Measurements from ENCODE around the gene FIP1L1.

GRCh38 chr4:53481586-53481985 is 104.1 kb downstream of the FIP1L1 start:
- TF ChIP-seq, protein P1, sequence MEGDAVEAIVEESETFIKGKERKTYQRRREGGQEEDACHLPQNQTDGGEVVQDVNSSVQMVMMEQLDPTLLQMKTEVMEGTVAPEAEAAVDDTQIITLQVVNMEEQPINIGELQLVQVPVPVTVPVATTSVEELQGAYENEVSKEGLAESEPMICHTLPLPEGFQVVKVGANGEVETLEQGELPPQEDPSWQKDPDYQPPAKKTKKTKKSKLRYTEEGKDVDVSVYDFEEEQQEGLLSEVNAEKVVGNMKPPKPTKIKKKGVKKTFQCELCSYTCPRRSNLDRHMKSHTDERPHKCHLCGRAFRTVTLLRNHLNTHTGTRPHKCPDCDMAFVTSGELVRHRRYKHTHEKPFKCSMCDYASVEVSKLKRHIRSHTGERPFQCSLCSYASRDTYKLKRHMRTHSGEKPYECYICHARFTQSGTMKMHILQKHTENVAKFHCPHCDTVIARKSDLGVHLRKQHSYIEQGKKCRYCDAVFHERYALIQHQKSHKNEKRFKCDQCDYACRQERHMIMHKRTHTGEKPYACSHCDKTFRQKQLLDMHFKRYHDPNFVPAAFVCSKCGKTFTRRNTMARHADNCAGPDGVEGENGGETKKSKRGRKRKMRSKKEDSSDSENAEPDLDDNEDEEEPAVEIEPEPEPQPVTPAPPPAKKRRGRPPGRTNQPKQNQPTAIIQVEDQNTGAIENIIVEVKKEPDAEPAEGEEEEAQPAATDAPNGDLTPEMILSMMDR (IDR thresholded peaks at IDR 0.05): no peak
- TF ChIP-seq POLR2AphosphoS5 (IDR thresholded peaks at IDR 0.05): no peak
- no peak for TF ChIP-seq POLR2A (IDR thresholded peaks at IDR 0.05; ENCODE audit: low read depth)

All from esophagus muscularis mucosa (tissue), 3 donors.